Astrocyte (in vitro differentiated cells and primary cell): ENCODE data around the gene MED27. TPM values are rescaled to one million over a fixed set of nuclear protein-coding genes. Genes with fewer than 3 reads are reported as not detected.

Source experiments
- DNase-seq: peaks from one replicate; pipeline ENCODE4 v3.0.0-alpha.2; 2010; ENCODE audit warnings: low read depth
- FAIRE-seq: peaks from 2 replicates; lab custom pipeline; 2011; peaks lifted over from hg19 to GRCh38; lab: Jason Lieb, UNC
- H2AFZ ChIP-seq: 2 replicates; pipeline ENCODE4 v1.6.0; 2012; ENCODE audit warnings: low read depth, low read length, inconsistent platforms
- H3K27ac ChIP-seq: 2 replicates; pipeline ENCODE4 v1.5.1; 2011; ENCODE audit warnings: low read depth, low read length, inconsistent platforms
- H3K27me3 ChIP-seq: 2 replicates; pipeline ENCODE4 v1.6.0; 2011; ENCODE audit warnings: low read length, inconsistent platforms; ENCODE audit not compliant: insufficient read depth
- H3K36me3 ChIP-seq: 2 replicates; pipeline ENCODE4 v1.5.1; 2011; ENCODE audit warnings: low read length, inconsistent platforms; ENCODE audit not compliant: insufficient read depth
- H3K4me1 ChIP-seq: 2 replicates; pipeline ENCODE4 v1.5.1; 2011; ENCODE audit warnings: low read length, inconsistent platforms; ENCODE audit not compliant: insufficient read depth
- H3K4me2 ChIP-seq: 2 replicates; pipeline ENCODE4 v1.6.0; 2012; ENCODE audit warnings: low read length, inconsistent platforms
- H3K4me3 ChIP-seq: 2 replicates; pipeline ENCODE4 v1.5.1; 2011; ENCODE audit warnings: low read depth, mild to moderate bottlenecking, low read length, inconsistent platforms; ENCODE audit not compliant: insufficient read depth
- H3K79me2 ChIP-seq: 2 replicates; pipeline ENCODE4 v1.6.0; 2012; ENCODE audit warnings: mild to moderate bottlenecking, low read length, inconsistent platforms; ENCODE audit not compliant: insufficient read depth
- H3K9ac ChIP-seq: 2 replicates; pipeline ENCODE4 v1.6.0; 2012; ENCODE audit warnings: mild to moderate bottlenecking, low read length, inconsistent platforms
- H3K9me3 ChIP-seq: 2 replicates; pipeline ENCODE4 v1.5.1; 2012; ENCODE audit warnings: low read depth, mild to moderate bottlenecking, low read length, inconsistent platforms; ENCODE audit not compliant: insufficient read depth
- H4K20me1 ChIP-seq: 2 replicates; pipeline ENCODE4 v1.6.0; 2012; ENCODE audit warnings: low read length, inconsistent platforms; ENCODE audit not compliant: insufficient read depth
- H3K27ac Mint-ChIP-seq: one replicate; pipeline ENCODE4 v1.8.0; 2021; ENCODE audit warnings: mild to moderate bottlenecking, mixed read lengths; ENCODE audit not compliant: unreplicated experiment
- H3K27me3 Mint-ChIP-seq: one replicate; pipeline ENCODE4 v1.8.0; 2021; ENCODE audit warnings: low read depth, mixed read lengths; ENCODE audit not compliant: unreplicated experiment
- H3K36me3 Mint-ChIP-seq: one replicate; pipeline ENCODE4 v1.8.0; 2021; ENCODE audit warnings: low read depth, mixed read lengths; ENCODE audit not compliant: unreplicated experiment
- H3K4me1 Mint-ChIP-seq: one replicate; pipeline ENCODE4 v1.8.0; 2021; ENCODE audit warnings: low read depth, mixed read lengths; ENCODE audit not compliant: unreplicated experiment
- H3K4me3 Mint-ChIP-seq: one replicate; pipeline ENCODE4 v1.8.0; 2021; ENCODE audit warnings: mild to moderate bottlenecking, moderate library complexity, mixed read lengths; ENCODE audit not compliant: unreplicated experiment
- H3K9me3 Mint-ChIP-seq: one replicate; pipeline ENCODE4 v1.8.0; 2021; ENCODE audit warnings: mild to moderate bottlenecking, mixed read lengths; ENCODE audit not compliant: unreplicated experiment
- EZH2 ChIP-seq: IDR thresholded peaks from 2 replicates; pipeline ENCODE4 v1.6.1; 2012; ENCODE audit warnings: mild to moderate bottlenecking, low read length, inconsistent platforms; ENCODE audit not compliant: insufficient read depth
- total RNA-seq: library from RNA; stranded (reverse); gene quantifications from 2 replicates; pipeline ENCODE4 v1.2.1, GENCODE V29; 2021
- TF ChIP-seq, protein P1 (sequence below): IDR thresholded peaks from 2 replicates; pipeline ENCODE4 v1.5.1; 2011; ENCODE audit warnings: low read depth, mild to moderate bottlenecking, inconsistent platforms, low read length, moderate library complexity; ENCODE audit not compliant: insufficient read depth

The MED27 gene
- total RNA-seq, 1 donor from 2014 or later = 26.9 TPM

DNA sequence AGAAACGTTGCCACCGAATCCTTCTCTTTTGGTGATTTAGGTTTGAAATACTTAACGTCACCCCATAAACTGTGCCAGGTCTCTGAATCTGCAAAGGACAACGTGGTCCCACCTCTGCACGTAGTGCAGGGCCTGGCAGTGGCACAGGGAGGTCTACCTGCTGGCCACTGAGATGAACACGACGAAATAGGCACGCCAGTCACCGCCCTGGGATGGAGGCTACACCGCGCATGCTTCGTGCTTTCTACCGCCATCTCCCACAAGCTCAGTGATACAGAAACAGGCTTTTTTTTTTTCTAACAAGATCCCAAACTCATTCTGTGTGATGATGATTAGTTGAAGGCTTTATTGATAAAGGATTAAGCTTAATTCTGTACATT lies 199.8 kb downstream of the MED27 start:
- no peak overlapping the region for H3K4me3 ChIP-seq
- peaks cover 29% of the 10 kb centered on the region for H4K20me1 ChIP-seq
- H3K79me2 ChIP-seq = no peaks in the 10 kb centered on the region
- H3K36me3 Mint-ChIP-seq = peaks cover 8% of the 10 kb centered on the region
- no peak overlapping the region for H3K4me2 ChIP-seq
- H2AFZ ChIP-seq = no peak overlapping the region
- no peaks in the 10 kb centered on the region for H3K36me3 ChIP-seq
- FAIRE-seq (no peak), DNase-seq (no peak)
- TF ChIP-seq EZH2 = no peak
- TF ChIP-seq, protein P1, sequence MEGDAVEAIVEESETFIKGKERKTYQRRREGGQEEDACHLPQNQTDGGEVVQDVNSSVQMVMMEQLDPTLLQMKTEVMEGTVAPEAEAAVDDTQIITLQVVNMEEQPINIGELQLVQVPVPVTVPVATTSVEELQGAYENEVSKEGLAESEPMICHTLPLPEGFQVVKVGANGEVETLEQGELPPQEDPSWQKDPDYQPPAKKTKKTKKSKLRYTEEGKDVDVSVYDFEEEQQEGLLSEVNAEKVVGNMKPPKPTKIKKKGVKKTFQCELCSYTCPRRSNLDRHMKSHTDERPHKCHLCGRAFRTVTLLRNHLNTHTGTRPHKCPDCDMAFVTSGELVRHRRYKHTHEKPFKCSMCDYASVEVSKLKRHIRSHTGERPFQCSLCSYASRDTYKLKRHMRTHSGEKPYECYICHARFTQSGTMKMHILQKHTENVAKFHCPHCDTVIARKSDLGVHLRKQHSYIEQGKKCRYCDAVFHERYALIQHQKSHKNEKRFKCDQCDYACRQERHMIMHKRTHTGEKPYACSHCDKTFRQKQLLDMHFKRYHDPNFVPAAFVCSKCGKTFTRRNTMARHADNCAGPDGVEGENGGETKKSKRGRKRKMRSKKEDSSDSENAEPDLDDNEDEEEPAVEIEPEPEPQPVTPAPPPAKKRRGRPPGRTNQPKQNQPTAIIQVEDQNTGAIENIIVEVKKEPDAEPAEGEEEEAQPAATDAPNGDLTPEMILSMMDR = no peak
- no peaks in the 10 kb centered on the region for H3K9me3 Mint-ChIP-seq
- H3K27me3 Mint-ChIP-seq = no peaks in the 10 kb centered on the region
- no peaks in the 10 kb centered on the region for H3K4me1 Mint-ChIP-seq
- no peaks in the 10 kb centered on the region for H3K27me3 ChIP-seq
- H3K9me3 ChIP-seq = no peaks in the 10 kb centered on the region
- no peak overlapping the region for H3K27ac ChIP-seq
- H3K27ac Mint-ChIP-seq = no peak overlapping the region
- no peak overlapping the region for H3K4me3 Mint-ChIP-seq
- H3K4me1 ChIP-seq = peaks cover 7% of the 10 kb centered on the region
- no peak overlapping the region for H3K9ac ChIP-seq

DNA sequence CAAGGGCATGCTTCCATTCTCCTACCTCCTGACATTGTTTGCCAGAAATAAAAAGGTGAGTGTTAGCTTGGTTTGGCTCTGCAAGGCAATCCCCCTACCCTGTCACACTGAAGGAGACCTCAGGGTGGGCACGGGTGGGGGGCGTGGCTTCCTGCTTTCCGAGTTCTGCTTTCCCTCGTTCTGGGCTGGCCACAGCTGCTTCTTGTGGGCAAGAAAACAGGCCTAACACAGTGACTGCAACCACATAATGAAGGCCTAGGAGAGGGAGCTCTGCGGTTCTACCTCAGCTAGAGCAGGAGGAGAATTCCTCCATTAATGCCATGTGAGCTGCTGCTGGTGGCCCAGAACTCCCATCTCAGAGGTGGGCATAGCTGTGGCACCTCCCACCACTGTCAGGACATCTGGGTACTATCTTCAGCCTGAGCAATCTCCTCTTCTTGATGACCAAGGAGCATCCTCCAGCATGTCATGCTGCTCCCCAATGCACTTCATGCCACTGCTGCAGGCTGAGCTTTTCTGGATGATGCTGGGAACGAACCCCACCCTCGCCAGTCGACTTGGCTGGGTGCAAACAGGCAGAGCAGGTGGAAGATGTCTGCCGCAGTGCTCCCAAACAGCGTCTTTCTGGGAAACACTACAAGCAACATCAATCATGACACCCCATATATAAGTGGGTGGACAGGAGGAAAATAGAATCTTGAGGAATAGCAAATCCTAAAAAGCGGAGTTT lies 200.3 kb downstream of the MED27 start:
- Histone ChIP-seq H2AFZ (no peak overlapping the region), H3K4me3 (no peak overlapping the region), H3K9me3 (no peaks in the 10 kb centered on the region), H3K27me3 (no peaks in the 10 kb centered on the region), H3K79me2 (no peaks in the 10 kb centered on the region), H3K4me1 (peaks cover 7% of the 10 kb centered on the region), H4K20me1 (peaks cover 34% of the 10 kb centered on the region), H3K4me2 (no peak overlapping the region), H3K36me3 (no peaks in the 10 kb centered on the region), H3K27ac (no peak overlapping the region), H3K9ac (no peak overlapping the region)
- H3K4me3 Mint-ChIP-seq = no peak overlapping the region
- DNase-seq = no peak
- H3K4me1 Mint-ChIP-seq = no peaks in the 10 kb centered on the region
- no peak overlapping the region for H3K27ac Mint-ChIP-seq
- H3K9me3 Mint-ChIP-seq = no peaks in the 10 kb centered on the region
- TF ChIP-seq, protein P1 = no peak
- TF ChIP-seq EZH2 = no peak
- peaks cover 8% of the 10 kb centered on the region for H3K36me3 Mint-ChIP-seq
- no peaks in the 10 kb centered on the region for H3K27me3 Mint-ChIP-seq
- FAIRE-seq = no peak

DNA sequence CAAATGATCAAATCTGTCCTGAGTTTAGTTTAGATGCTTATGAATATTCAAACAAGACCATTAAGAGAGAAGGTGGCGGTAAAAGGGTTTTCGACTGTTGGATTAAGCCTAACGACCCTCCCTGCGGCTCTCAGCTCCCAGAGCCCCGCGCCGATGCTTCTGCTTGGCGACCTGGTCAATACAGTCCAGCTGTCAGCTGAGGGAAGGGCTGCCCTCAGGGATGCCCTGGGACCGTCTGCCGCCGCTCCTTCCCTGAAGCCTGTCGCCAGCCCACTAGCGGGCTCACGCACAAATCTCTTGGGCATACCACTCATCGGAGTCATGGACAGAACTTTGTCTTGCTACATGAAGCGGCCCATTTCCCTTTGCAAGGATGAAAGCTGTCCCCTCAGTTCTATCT lies 203.2 kb downstream of the MED27 start:
- no peak overlapping the region for H2AFZ ChIP-seq
- peaks cover 7% of the 10 kb centered on the region for H3K4me1 ChIP-seq
- no peaks in the 10 kb centered on the region for H3K9me3 ChIP-seq
- H3K4me2 ChIP-seq = peak overlapping the region; percentile 30
- no peaks in the 10 kb centered on the region for H3K27me3 ChIP-seq
- H4K20me1 ChIP-seq = peaks cover 56% of the 10 kb centered on the region
- Mint-ChIP-seq H3K27me3 (no peaks in the 10 kb centered on the region), H3K9me3 (no peaks in the 10 kb centered on the region), H3K4me1 (no peaks in the 10 kb centered on the region), H3K27ac (no peak overlapping the region), H3K36me3 (peaks cover 9% of the 10 kb centered on the region), H3K4me3 (no peak overlapping the region)
- no peaks in the 10 kb centered on the region for H3K36me3 ChIP-seq
- FAIRE-seq = no peak
- TF ChIP-seq, protein P1 = no peak
- TF ChIP-seq EZH2 = no peak
- H3K79me2 ChIP-seq = no peaks in the 10 kb centered on the region
- no peak overlapping the region for H3K27ac ChIP-seq
- H3K9ac ChIP-seq = no peak overlapping the region
- DNase-seq = no peak
- no peak overlapping the region for H3K4me3 ChIP-seq
